ENCODE data around the gene MFSD12.
A peak's percentile ranks its signal among the peaks of the same experiment; 100 is the strongest.
"Not testable (repeated sequence)": the region's sequence is repeated elsewhere in the genome, so short reads cannot be mapped to it uniquely, and the experiment has no call there.

MFSD12 gene

DNA sequence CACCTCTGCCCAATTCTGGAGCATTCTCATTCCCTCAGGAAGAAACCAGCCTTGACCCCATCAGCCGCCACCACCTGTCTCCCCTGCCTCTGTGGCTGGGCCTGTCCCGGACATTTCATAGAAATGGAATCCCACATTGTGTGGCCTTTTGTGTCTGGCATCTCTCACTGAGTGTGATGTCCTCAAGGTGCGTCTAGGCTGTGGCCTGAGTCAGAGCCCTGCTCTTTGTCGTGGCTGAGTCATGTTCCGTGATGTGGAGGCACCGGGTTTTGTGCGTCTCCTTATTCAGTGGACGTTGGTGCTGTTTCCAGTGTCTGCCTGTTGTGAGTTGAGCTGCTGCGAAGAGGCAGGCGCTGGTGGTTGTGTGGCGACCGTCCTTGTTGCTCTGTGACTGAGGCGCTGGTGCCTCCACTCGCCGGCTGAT is 47.8 kb downstream of the MFSD12 start:
- H3K4me3 ChIP-seq (ENCODE audit: low read depth, low read length): no peak overlapping the region
- DNase-seq (ENCODE audit: low read depth): no peak
- TF ChIP-seq, protein P1, sequence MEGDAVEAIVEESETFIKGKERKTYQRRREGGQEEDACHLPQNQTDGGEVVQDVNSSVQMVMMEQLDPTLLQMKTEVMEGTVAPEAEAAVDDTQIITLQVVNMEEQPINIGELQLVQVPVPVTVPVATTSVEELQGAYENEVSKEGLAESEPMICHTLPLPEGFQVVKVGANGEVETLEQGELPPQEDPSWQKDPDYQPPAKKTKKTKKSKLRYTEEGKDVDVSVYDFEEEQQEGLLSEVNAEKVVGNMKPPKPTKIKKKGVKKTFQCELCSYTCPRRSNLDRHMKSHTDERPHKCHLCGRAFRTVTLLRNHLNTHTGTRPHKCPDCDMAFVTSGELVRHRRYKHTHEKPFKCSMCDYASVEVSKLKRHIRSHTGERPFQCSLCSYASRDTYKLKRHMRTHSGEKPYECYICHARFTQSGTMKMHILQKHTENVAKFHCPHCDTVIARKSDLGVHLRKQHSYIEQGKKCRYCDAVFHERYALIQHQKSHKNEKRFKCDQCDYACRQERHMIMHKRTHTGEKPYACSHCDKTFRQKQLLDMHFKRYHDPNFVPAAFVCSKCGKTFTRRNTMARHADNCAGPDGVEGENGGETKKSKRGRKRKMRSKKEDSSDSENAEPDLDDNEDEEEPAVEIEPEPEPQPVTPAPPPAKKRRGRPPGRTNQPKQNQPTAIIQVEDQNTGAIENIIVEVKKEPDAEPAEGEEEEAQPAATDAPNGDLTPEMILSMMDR (IDR thresholded peaks at IDR 0.05; ENCODE audit: control insufficient read depth, extremely low read depth, insufficient read depth): no peak

DNA sequence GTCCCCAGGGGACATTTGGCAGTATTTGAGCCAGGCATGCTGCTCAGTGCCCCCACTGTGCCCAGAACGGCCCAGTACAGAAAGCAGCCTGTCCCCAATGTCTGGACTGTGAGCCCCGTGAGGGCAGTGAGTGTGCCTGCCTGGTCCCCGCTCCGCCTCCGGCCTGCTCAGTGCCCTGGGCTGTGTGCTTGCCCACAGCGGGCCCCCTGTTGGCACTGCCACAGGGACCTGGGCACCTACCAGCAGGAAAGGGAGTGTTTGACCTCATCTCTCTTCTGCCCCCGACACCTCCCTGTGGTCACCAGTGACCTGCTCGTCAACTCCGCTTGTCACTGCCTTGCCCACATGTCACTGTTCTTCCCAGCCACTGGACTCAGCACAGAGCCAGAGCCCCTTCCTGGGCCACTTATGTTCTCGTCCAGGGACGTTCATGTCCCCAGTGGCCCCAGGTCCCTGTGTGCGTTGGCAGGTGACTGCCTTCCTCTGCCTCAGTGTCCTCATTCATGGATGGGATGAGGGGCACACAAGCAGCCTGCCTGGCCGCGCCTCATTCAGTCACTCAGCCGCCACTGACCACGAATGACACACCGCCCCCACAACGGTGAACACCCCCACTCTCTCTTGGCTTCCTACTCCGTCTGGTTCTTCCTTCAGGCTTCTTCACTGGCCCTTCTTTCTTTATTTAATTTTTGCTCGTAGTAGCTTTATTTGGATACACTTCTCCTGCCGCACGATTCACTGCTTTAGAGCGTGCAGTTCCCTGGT is 48.4 kb downstream of the MFSD12 start:
- no peak overlapping the region for H3K4me3 ChIP-seq (ENCODE audit: low read depth, low read length)
- TF ChIP-seq, protein P1 (IDR thresholded peaks at IDR 0.05; ENCODE audit: control insufficient read depth, extremely low read depth, insufficient read depth): no peak
- DNase-seq (ENCODE audit: low read depth): no peak

DNA sequence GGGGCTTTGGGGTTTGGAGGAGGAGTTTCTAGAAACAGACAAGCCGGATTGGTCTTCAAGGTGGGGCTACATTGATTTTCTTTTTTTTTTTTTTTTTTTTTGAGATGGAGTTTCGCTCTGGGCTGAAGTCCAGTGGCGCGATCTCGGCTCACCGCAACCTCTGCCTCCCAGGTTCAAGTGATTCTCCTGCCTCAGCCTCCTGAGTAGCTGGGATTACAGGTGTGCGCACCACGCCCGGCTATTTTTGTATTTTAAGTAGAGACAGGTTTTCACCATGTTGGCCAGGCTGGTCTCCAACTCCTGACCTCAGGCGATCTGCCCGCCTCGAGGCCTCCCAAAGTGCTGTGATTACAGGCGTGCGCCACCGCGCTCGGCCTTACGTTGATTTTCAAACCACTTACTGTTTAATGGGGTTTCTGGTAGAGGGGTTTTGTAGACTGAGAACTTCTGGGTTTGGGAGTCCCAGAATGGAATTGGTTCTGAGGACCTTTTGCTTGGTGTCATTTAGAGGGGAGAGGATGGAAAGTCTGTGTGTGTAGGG is 49.2 kb downstream of the MFSD12 start:
- H3K4me3 ChIP-seq (ENCODE audit: low read depth, low read length); DNase-seq (ENCODE audit: low read depth): not testable (repeated sequence)

DNA sequence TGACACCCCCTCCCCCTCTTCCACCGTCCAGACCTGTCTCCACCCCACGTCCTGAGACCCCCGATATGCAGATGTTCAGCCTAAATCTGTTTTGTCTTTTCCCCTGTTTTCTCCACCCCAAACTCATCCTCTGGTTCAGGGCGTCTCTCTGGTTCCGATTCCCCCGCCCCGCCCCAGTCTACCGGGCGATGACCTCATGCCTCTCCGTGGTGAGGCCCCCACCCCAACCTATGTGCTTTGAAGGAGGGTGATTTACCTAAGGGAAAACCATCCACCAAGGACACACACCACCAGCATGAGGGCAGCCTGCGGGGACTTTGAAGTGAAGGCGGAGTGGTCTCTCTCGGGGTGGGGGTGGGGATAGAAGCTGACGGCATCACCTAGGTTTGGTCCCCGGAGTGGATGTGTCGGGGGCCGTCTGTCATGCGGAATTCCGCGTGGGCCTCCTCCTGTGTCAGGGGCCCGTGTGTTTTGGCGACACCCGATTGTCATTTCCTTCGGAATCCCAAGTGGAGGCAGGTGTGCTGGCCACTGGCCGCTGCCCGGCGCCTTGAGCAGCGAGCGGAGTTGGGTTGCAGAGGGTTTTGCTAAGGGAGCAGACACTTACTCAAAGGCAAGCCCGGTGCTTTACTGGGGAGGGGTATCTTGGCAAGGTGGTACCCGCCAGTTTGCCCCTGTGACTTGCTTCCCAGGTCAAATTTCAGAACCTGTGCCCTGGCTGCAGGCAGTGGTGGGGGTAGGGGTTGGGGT is 49.8 kb downstream of the MFSD12 start:
- no peak for DNase-seq (ENCODE audit: low read depth)
- TF ChIP-seq, protein P1 (IDR thresholded peaks at IDR 0.05; ENCODE audit: control insufficient read depth, extremely low read depth, insufficient read depth): no peak

DNA sequence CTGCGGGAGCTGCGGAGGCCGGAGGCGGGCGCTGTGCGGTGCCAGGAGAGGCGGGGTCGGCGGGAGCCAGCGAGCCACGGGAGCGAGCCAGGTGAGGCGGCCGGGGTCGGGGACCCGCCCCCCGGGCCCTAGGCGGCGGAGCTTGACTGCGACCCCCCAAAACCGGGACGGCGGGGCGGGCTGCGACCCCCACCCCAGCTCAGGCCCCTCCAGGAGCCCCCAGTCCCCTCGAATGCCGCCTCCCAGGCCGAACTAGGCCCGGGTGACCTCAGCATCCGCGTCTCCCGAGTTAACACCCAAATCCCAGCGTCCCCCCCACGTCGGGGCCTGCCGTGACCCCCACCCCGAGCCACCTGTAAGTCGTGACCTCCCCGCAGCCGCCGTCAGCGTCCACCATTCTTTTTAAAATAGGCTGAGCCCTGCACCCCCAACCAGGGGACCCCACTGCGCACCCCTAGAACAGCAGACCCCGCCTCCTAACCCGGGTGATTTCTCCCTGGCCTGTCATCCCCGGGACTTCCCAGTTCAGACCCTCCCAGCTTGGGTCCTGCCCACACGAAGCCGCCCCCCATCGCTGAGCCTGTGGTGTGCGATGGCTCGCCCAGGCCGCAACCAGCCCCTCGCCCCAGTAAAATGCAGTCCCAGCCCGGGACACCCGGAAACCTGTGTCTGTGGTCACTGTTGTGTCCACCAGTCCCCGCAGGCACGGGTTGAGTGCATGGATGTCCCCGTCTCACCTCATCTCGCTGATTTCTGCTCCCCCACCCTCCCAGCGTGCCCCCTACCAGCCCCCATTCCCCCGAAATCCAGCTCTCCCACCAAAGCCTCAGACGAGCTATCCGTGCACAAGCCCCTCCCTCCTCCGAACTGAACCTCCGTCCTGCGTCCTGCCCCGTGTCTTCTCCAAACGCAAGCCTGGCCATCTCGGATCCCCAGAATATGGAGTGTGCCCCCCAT is 50.7 kb downstream of the MFSD12 start:
- TF ChIP-seq, protein P1 (IDR thresholded peaks at IDR 0.05; ENCODE audit: control insufficient read depth, extremely low read depth, insufficient read depth): no peak
- H3K4me3 ChIP-seq (ENCODE audit: low read depth, low read length): peak overlapping the region; percentile 96
- no peak for DNase-seq (ENCODE audit: low read depth)

More for the DNA sequence above, 49.8 kb downstream of the MFSD12 start:
- H3K4me3 ChIP-seq (ENCODE audit: low read depth, low read length): peak overlapping the region; percentile 96

DNA sequence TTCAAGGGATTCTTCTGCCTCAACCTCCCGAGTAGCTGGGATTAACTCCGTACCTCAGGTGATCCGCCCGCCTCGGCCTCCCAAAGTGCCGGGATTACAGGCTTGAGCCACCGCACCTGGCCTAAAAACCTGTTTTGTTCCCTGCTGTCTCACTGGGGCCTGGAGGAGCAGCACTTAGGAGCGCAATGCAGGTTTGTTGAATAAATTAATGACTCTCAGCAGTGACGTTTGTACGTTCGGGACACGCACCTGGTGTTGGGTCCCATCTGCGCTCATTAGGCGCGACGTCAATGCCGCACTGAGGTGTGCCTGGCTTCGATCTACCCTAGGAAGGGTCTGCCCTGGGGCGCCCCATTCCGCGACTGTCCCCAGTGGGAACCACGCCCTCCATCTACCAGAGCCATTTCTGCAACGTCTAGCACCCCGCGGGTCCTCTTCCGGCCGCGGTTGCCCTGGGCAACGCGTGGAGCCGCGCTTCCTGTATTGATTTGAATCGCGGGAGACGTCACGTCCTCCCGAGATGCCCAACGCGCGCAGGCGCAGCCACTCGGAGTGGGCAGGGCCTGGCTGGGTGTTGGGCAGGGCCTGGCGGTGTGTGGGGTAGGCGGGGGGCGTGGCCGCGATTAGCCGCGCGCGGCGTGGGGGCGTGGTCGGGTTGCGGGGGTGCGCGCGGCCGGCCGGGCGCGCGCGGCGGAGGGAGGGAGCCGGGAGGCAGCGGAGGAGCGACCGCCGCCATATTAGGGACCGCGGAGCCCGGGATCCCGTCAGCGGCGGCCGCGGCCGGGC is 51.6 kb downstream of the MFSD12 start, which contains the start of gene FZR1:
Gene FZR1, plus strand, starts transcription at position 714 of the 786 bp plus-strand sequence. CDS start 16,679 bp downstream, outside the sequence.
- peak; percentile 94 for DNase-seq (ENCODE audit: low read depth)
- TF ChIP-seq, protein P1 (IDR thresholded peaks at IDR 0.05; ENCODE audit: control insufficient read depth, extremely low read depth, insufficient read depth): no peak
- peak within 1 kb of the TSS; percentile 96 for H3K4me3 ChIP-seq (ENCODE audit: low read depth, low read length)

Data from LNCaP clone FGC (cell line).